HG03135 (cell line): Measurements from ENCODE around the gene SHTN1.

Experiments used
- ATAC-seq: cut with Tn5 transposase; IDR thresholded peaks from one replicate; pipeline ENCODE4 v1.9.1; 2021; ENCODE audit warnings: mild to moderate bottlenecking, moderate library complexity; ENCODE audit not compliant: unreplicated experiment

The SHTN1 gene

GRCh38 chr10:116988311-116988710, 16.7 kb downstream of the SHTN1 start:
- no peak for ATAC-seq

GRCh38 chr10:116985611-116986010, 19.4 kb downstream of the SHTN1 start:
- ATAC-seq, result no peak

- ATAC-seq, result no peak
These were observed 20.6 kb downstream of the SHTN1 start for GRCh38 chr10:116984202-116984990.

GRCh38 chr10:116980041-116980440, 24.9 kb downstream of the SHTN1 start:
- ATAC-seq, result no peak

- no peak for ATAC-seq
These were observed 26.1 kb downstream of the SHTN1 start for GRCh38 chr10:116978901-116979300.

- no peak for ATAC-seq
These were observed 30.5 kb downstream of the SHTN1 start for GRCh38 chr10:116974456-116975005.

GRCh38 chr10:116973946-116974455, 31.0 kb downstream of the SHTN1 start:
- ATAC-seq, result no peak

- no peak for ATAC-seq
These were observed 31.5 kb downstream of the SHTN1 start for GRCh38 chr10:116973371-116973905.

GRCh38 chr10:116972131-116972530, 32.9 kb downstream of the SHTN1 start:
- ATAC-seq, result no peak

GRCh38 chr10:116970050-116970449, 34.9 kb downstream of the SHTN1 start:
- ATAC-seq, result no peak

GRCh38 chr10:116968331-116968730, 36.7 kb downstream of the SHTN1 start:
- no peak for ATAC-seq

- no peak for ATAC-seq
These were observed 43.4 kb downstream of the SHTN1 start for GRCh38 chr10:116961406-116962251.

GRCh38 chr10:116960066-116960776, 44.8 kb downstream of the SHTN1 start:
- no peak for ATAC-seq

- no peak for ATAC-seq
These were observed 52.3 kb downstream of the SHTN1 start for GRCh38 chr10:116952729-116953128.

GRCh38 chr10:116948530-116948870, 56.5 kb downstream of the SHTN1 start:
- no peak for ATAC-seq

GRCh38 chr10:116947841-116948529, 57.0 kb downstream of the SHTN1 start:
- ATAC-seq, result no peak

GRCh38 chr10:116944911-116945310, 60.1 kb downstream of the SHTN1 start:
- no peak for ATAC-seq

- no peak for ATAC-seq
These were observed 73.2 kb downstream of the SHTN1 start for GRCh38 chr10:116931806-116932205.

- ATAC-seq, result no peak
These were observed 78.6 kb downstream of the SHTN1 start for GRCh38 chr10:116926426-116926825.

GRCh38 chr10:116925056-116925455, 79.9 kb downstream of the SHTN1 start:
- no peak for ATAC-seq
